ENCODE results near the gene PPFIA4. TPM values are rescaled to one million over a fixed set of nuclear protein-coding genes. Genes with fewer than 3 reads are reported as not detected.

Gene PPFIA4
- total RNA-seq, 1 donor from 2014 or later: 33.4 TPM

- peaks cover 15% of the 10 kb centered on the region for H3K9me3 Mint-ChIP-seq
- intact Hi-C loops (cut with micrococcal nuclease): no loop called here
- H3K27ac Mint-ChIP-seq: no peak overlapping the region
- H3K4me1 Mint-ChIP-seq (ENCODE audit: low read depth): no peaks in the 10 kb centered on the region
- H3K4me3 Mint-ChIP-seq (ENCODE audit: low read depth): no peak overlapping the region
- DNase-seq (ENCODE audit: low spot score): no peak
- H3K27me3 Mint-ChIP-seq (ENCODE audit: low read depth): peaks cover 10% of the 10 kb centered on the region
- no peaks in the 10 kb centered on the region for H3K36me3 Mint-ChIP-seq (ENCODE audit: low read depth)
Measured at GRCh38 chr1:203098914-203099520, 72.7 kb downstream of the PPFIA4 start.

- Mint-ChIP-seq H3K4me3 (ENCODE audit: low read depth) (no peak overlapping the region), H3K36me3 (ENCODE audit: low read depth) (no peaks in the 10 kb centered on the region), H3K9me3 (peaks cover 7% of the 10 kb centered on the region), H3K27me3 (ENCODE audit: low read depth) (peaks cover 9% of the 10 kb centered on the region), H3K27ac (no peak overlapping the region), H3K4me1 (ENCODE audit: low read depth) (no peaks in the 10 kb centered on the region)
- intact Hi-C loops (cut with micrococcal nuclease): no loop called here
- DNase-seq (ENCODE audit: low spot score): no peak
Measured at GRCh38 chr1:203099805-203100515, 73.7 kb downstream of the PPFIA4 start.

GRCh38 chr1:203100516-203100869 is 74.2 kb downstream of the PPFIA4 start:
- no peak for DNase-seq (ENCODE audit: low spot score)
- Mint-ChIP-seq H3K27ac (no peak overlapping the region), H3K9me3 (peaks cover 2% of the 10 kb centered on the region), H3K4me3 (ENCODE audit: low read depth) (no peak overlapping the region), H3K27me3 (ENCODE audit: low read depth) (peaks cover 11% of the 10 kb centered on the region), H3K36me3 (ENCODE audit: low read depth) (no peaks in the 10 kb centered on the region), H3K4me1 (ENCODE audit: low read depth) (no peaks in the 10 kb centered on the region)
- intact Hi-C loops (cut with micrococcal nuclease): no loop called here

- Mint-ChIP-seq H3K27me3 (ENCODE audit: low read depth) (peaks cover 12% of the 10 kb centered on the region), H3K9me3 (no peaks in the 10 kb centered on the region), H3K36me3 (ENCODE audit: low read depth) (no peaks in the 10 kb centered on the region), H3K4me1 (ENCODE audit: low read depth) (no peaks in the 10 kb centered on the region), H3K4me3 (ENCODE audit: low read depth) (no peak overlapping the region), H3K27ac (no peak overlapping the region)
- no peak for DNase-seq (ENCODE audit: low spot score)
- intact Hi-C loops (cut with micrococcal nuclease): no loop called here
Measured at GRCh38 chr1:203101813-203102634, 75.7 kb downstream of the PPFIA4 start.

- Mint-ChIP-seq H3K36me3 (ENCODE audit: low read depth) (no peaks in the 10 kb centered on the region), H3K27me3 (ENCODE audit: low read depth) (peaks cover 17% of the 10 kb centered on the region), H3K4me1 (ENCODE audit: low read depth) (no peaks in the 10 kb centered on the region), H3K27ac (no peak overlapping the region), H3K4me3 (ENCODE audit: low read depth) (no peak overlapping the region), H3K9me3 (no peaks in the 10 kb centered on the region)
- intact Hi-C loops (cut with micrococcal nuclease): no loop called here
- DNase-seq (ENCODE audit: low spot score): no peak
Measured at GRCh38 chr1:203103216-203103615, 76.9 kb downstream of the PPFIA4 start.

GRCh38 chr1:203103829-203104495 is 77.7 kb downstream of the PPFIA4 start:
- Mint-ChIP-seq H3K27me3 (ENCODE audit: low read depth) (peaks cover 24% of the 10 kb centered on the region), H3K9me3 (no peaks in the 10 kb centered on the region), H3K4me3 (ENCODE audit: low read depth) (no peak overlapping the region), H3K27ac (no peak overlapping the region), H3K36me3 (ENCODE audit: low read depth) (no peaks in the 10 kb centered on the region), H3K4me1 (ENCODE audit: low read depth) (no peaks in the 10 kb centered on the region)
- intact Hi-C loops (cut with micrococcal nuclease): no loop called here
- DNase-seq (ENCODE audit: low spot score): no peak

GRCh38 chr1:203104789-203105390 is 78.6 kb downstream of the PPFIA4 start:
- DNase-seq (ENCODE audit: low spot score): no peak
- H3K27ac Mint-ChIP-seq: no peak overlapping the region
- intact Hi-C loops (cut with micrococcal nuclease): no loop called here
- no peak overlapping the region for H3K4me3 Mint-ChIP-seq (ENCODE audit: low read depth)
- peaks cover 31% of the 10 kb centered on the region for H3K27me3 Mint-ChIP-seq (ENCODE audit: low read depth)
- no peaks in the 10 kb centered on the region for H3K36me3 Mint-ChIP-seq (ENCODE audit: low read depth)
- no peaks in the 10 kb centered on the region for H3K4me1 Mint-ChIP-seq (ENCODE audit: low read depth)
- H3K9me3 Mint-ChIP-seq: no peaks in the 10 kb centered on the region

- no peak for DNase-seq (ENCODE audit: low spot score)
- no peaks in the 10 kb centered on the region for H3K36me3 Mint-ChIP-seq (ENCODE audit: low read depth)
- intact Hi-C loops (cut with micrococcal nuclease): no loop called here
- no peaks in the 10 kb centered on the region for H3K9me3 Mint-ChIP-seq
- no peaks in the 10 kb centered on the region for H3K4me1 Mint-ChIP-seq (ENCODE audit: low read depth)
- H3K27me3 Mint-ChIP-seq (ENCODE audit: low read depth): peaks cover 34% of the 10 kb centered on the region
- no peak overlapping the region for H3K4me3 Mint-ChIP-seq (ENCODE audit: low read depth)
- H3K27ac Mint-ChIP-seq: no peak overlapping the region
Measured at GRCh38 chr1:203112475-203112874, 86.2 kb downstream of the PPFIA4 start.

- peaks cover 35% of the 10 kb centered on the region for H3K27me3 Mint-ChIP-seq (ENCODE audit: low read depth)
- no peak overlapping the region for H3K27ac Mint-ChIP-seq
- no peaks in the 10 kb centered on the region for H3K9me3 Mint-ChIP-seq
- intact Hi-C loops (cut with micrococcal nuclease): no loop called here
- no peaks in the 10 kb centered on the region for H3K4me1 Mint-ChIP-seq (ENCODE audit: low read depth)
- no peak for DNase-seq (ENCODE audit: low spot score)
- H3K36me3 Mint-ChIP-seq (ENCODE audit: low read depth): no peaks in the 10 kb centered on the region
- H3K4me3 Mint-ChIP-seq (ENCODE audit: low read depth): no peak overlapping the region
Measured at GRCh38 chr1:203113308-203113707, 87.0 kb downstream of the PPFIA4 start.

- Mint-ChIP-seq H3K27ac (no peak overlapping the region), H3K27me3 (ENCODE audit: low read depth) (peaks cover 32% of the 10 kb centered on the region), H3K36me3 (ENCODE audit: low read depth) (no peaks in the 10 kb centered on the region), H3K4me3 (ENCODE audit: low read depth) (no peak overlapping the region), H3K4me1 (ENCODE audit: low read depth) (no peaks in the 10 kb centered on the region), H3K9me3 (no peaks in the 10 kb centered on the region)
- no peak for DNase-seq (ENCODE audit: low spot score)
- intact Hi-C loops (cut with micrococcal nuclease): no loop called here
Measured at GRCh38 chr1:203114202-203114601, 87.9 kb downstream of the PPFIA4 start.

- Mint-ChIP-seq H3K4me3 (ENCODE audit: low read depth) (no peak overlapping the region), H3K27ac (no peak overlapping the region), H3K36me3 (ENCODE audit: low read depth) (no peaks in the 10 kb centered on the region), H3K27me3 (ENCODE audit: low read depth) (peaks cover 29% of the 10 kb centered on the region), H3K9me3 (no peaks in the 10 kb centered on the region), H3K4me1 (ENCODE audit: low read depth) (no peaks in the 10 kb centered on the region)
- DNase-seq (ENCODE audit: low spot score): no peak
- intact Hi-C loops (cut with micrococcal nuclease): no loop called here
Measured at GRCh38 chr1:203116091-203116820, 90.0 kb downstream of the PPFIA4 start.

All from activated T-helper 2 cell treated with anti-CD3 and anti-CD28 coated beads, Interferon-gamma antibody, Interleukin-2, Interleukin-4, amounts not matched to agents 10 μg/mL and 5 μg/mL and 100 μg/mL, durations not matched to agents 14 hours and 24 hours and 36 hours (primary cell).